Right lobe of liver (tissue), 6 donors: ENCODE data around the gene WDR20. TPM values are rescaled to one million over a fixed set of nuclear protein-coding genes. Genes with fewer than 3 reads are reported as not detected.
"Not testable (repeated sequence)": the region's sequence is repeated elsewhere in the genome, so short reads cannot be mapped to it uniquely, and the experiment has no call there.

Experiments used
- ATAC-seq, 4 donors: fragments of 200-7000 bp; cut with Tn5 transposase; one replicate each; pipeline ENCODE4 v1.9.1; 2020; ENCODE audit warnings: mild to moderate bottlenecking in 4 of 4, moderate library complexity in 4 of 4
- DNase-seq, 3 donors: peaks; one replicate each; pipeline ENCODE4 v3.0.0-alpha.2; 2020
- H3K27ac ChIP-seq, 3 donors: fragments of 200-600 bp; one replicate each; pipeline ENCODE4 v1.8.0; 2022
- H3K27me3 ChIP-seq, 2 donors: fragments of 200-600 bp; one replicate each; pipeline ENCODE4 v1.8.0; 2022
- H3K36me3 ChIP-seq, 4 donors: fragments of 200-600 bp; sonication (generic) in 1 of 4; one replicate each; pipeline versions ENCODE4 v1.5.1 to v1.8.0; 2017 to 2022; ENCODE audit warnings: control low read depth in 1 of 4
- H3K4me1 ChIP-seq, 4 donors: fragments of 200-600 bp; sonication (generic) in 1 of 4; one replicate each; pipeline versions ENCODE4 v1.5.1 to v1.8.0; 2017 to 2022; ENCODE audit warnings: control low read depth in 1 of 4
- H3K4me3 ChIP-seq, 3 donors: fragments of 200-600 bp; one replicate each; pipeline ENCODE4 v1.8.0; 2022
- H3K9me3 ChIP-seq, 4 donors: fragments of 200-600 bp; sonication (generic) in 1 of 4; one replicate each; pipeline versions ENCODE4 v1.5.1 to v1.8.0; 2017 to 2022; ENCODE audit warnings: control low read depth in 1 of 4
- POLR2A ChIP-seq: fragments of 450-650 bp; IDR thresholded peaks from one replicate; pipeline ENCODE4 v1.6.1; 2017; ENCODE audit warnings: antibody characterized with exemption, mild to moderate bottlenecking
- WGBS: methylation state at CpG from one replicate; pipeline ENCODE4 v1.1.6; 2018; ENCODE audit warnings: low coverage, low lambda C conversion rate; ENCODE audit not compliant: insufficient coverage; ENCODE audit errors: missing lambda C conversion rate; 5-methylcytosine and 5-hydroxymethylcytosine counted together
- intact Hi-C, 2 donors: fragments of 100-400 bp; cut with DNase I; formaldehyde crosslinking; loops; one replicate each; pipeline versions ENCODE4 v1.11.2 to v1.14.1; 2022
- total RNA-seq, 6 experiments: library from RNA; depleted of rRNA in 2 of 6; stranded (reverse); fragments of >200 nt in 2 of 6; fragmentation: NEBNext Ultra II Directional in 3 of 6; extraction: Animal tissue kit (Norgen Biotek cat#: 25700) in 3 of 6; gene quantifications; one replicate each; pipeline versions ENCODE4 v1.1.0 to v1.2.4, GENCODE V29; 2016 to 2023
- TF ChIP-seq, protein P1 (sequence below), 4 donors: fragments of 200-600 bp in 3 of 4; fragments of 450-650 bp in 1 of 4; IDR thresholded peaks; one replicate each; pipeline versions ENCODE4 v1.5.1 to v1.8.0; 2016 to 2022; ENCODE audit warnings: antibody characterized with exemption in 4 of 4, mild to moderate bottlenecking in 2 of 4
- donor health status: DM: no; HTN: yes; CAD: no.
- donor health status: DM: no; HTN: no; CAD: no.
- donor health status: DM: no; HTN: no; CAD: no.
- donor health status: DM: no; HTN: yes; CAD: no.
- donor health status: DM: no; HTN: yes; CAD: no.

WDR20 gene
- total RNA-seq, 6 experiments from 2014 or later = 6.3 to 14.7 (median 12.4) TPM

GRCh38 chr14:102241147-102241546, 101.5 kb downstream of the WDR20 start:
- no peaks in the 10 kb centered on the region for H3K27me3 ChIP-seq
- H3K27ac ChIP-seq = no peak overlapping the region
- no peaks in the 10 kb centered on the region for H3K4me1 ChIP-seq
- no peak overlapping the region for H3K4me3 ChIP-seq
- H3K9me3 ChIP-seq = no peaks in the 10 kb centered on the region
- ATAC-seq (no peak), DNase-seq (no peak)
- H3K36me3 ChIP-seq = no peaks in the 10 kb centered on the region
- intact Hi-C loops = no loop called here
- 84% methylated on average over 4 of the region's 4 CpGs for WGBS
- TF ChIP-seq, protein P1, sequence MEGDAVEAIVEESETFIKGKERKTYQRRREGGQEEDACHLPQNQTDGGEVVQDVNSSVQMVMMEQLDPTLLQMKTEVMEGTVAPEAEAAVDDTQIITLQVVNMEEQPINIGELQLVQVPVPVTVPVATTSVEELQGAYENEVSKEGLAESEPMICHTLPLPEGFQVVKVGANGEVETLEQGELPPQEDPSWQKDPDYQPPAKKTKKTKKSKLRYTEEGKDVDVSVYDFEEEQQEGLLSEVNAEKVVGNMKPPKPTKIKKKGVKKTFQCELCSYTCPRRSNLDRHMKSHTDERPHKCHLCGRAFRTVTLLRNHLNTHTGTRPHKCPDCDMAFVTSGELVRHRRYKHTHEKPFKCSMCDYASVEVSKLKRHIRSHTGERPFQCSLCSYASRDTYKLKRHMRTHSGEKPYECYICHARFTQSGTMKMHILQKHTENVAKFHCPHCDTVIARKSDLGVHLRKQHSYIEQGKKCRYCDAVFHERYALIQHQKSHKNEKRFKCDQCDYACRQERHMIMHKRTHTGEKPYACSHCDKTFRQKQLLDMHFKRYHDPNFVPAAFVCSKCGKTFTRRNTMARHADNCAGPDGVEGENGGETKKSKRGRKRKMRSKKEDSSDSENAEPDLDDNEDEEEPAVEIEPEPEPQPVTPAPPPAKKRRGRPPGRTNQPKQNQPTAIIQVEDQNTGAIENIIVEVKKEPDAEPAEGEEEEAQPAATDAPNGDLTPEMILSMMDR (IDR thresholded peaks at IDR 0.05) = no peak

DNA sequence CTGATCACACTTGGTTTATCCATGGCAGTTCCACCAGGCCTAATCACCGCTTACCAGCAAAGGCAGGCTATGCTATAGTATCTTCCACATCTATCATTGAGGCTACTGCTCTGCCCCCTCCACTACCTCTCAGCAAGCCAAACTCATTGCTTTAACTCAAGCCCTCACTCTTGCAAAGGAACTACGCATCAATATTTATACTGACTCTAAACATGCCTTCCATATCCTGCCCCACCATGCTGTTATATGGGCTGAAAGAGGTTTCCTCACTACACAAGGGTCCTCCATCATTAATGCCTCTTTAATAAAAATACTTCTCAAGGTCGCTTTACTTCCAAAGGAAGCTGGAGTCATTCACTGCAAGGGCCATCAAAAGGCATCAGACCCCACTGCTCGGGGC, 104.1 kb downstream of the WDR20 start:
- H3K9me3 ChIP-seq, H3K27me3 ChIP-seq, H3K4me3 ChIP-seq, intact Hi-C loops, H3K36me3 ChIP-seq, ATAC-seq, H3K4me1 ChIP-seq, DNase-seq, H3K27ac ChIP-seq: not testable (repeated sequence)
- WGBS = 93% methylated on average over 4 of the region's 4 CpGs

DNA sequence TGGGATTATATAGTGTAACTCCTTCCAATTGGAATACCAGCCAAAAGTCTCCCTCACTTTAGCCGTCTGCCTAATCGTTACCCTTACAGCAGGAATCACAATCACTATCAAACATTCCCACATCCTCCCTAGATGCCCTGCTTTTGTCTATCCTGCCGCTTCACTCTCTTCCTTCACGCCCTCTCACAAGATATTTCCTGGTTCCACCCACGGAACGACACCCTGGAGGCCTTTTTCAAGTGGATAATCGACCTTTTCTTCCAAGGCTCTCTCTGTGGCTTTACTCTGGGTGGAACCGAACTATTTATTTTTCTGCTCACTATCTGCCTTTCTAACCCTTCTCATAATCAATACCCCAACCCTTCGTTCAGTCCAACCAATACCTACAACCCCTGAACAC, 106.4 kb downstream of the WDR20 start:
- intact Hi-C loops = no loop called here
- TF ChIP-seq, protein P1 (IDR thresholded peaks at IDR 0.05) = no peak
- no peak for TF ChIP-seq POLR2A
- no peak overlapping the region for H3K27ac ChIP-seq
- H3K9me3 ChIP-seq = no peaks in the 10 kb centered on the region
- no peak for ATAC-seq
- 66% methylated on average over 9 of the region's 9 CpGs for WGBS
- DNase-seq = no peak
- H3K36me3 ChIP-seq = no peaks in the 10 kb centered on the region
- no peak overlapping the region for H3K4me3 ChIP-seq
- H3K27me3 ChIP-seq = no peaks in the 10 kb centered on the region
- no peaks in the 10 kb centered on the region for H3K4me1 ChIP-seq

DNA sequence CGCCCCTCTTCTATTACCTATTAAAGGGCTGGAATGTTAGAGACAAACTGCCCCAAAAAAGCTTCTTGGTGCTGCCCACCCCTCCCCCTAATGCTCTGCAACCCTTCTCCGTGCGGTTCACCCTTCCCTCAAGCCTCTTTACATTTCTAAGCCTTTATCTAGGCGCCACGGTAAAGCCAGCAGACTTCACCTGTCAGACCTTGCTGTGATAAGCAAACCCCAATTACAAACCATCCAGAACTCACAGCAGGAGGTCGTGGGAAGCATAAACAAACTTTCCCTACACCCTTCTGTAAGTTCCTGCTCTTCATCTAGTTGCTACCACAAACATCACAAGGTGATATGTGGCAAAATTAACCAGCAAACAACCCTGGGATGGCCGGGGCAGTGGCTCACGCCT, 108.4 kb downstream of the WDR20 start:
- no peak overlapping the region for H3K27ac ChIP-seq
- whole genome bisulfite sequencing = 78% methylated on average over 8 of the region's 8 CpGs
- DNase-seq = no peak
- no peaks in the 10 kb centered on the region for H3K4me1 ChIP-seq
- no peak overlapping the region for H3K4me3 ChIP-seq
- TF ChIP-seq POLR2A = no peak
- TF ChIP-seq, protein P1 (IDR thresholded peaks at IDR 0.05) = no peak
- H3K27me3 ChIP-seq = no peaks in the 10 kb centered on the region
- no peak for ATAC-seq
- intact Hi-C loops = no loop called here
- H3K9me3 ChIP-seq = no peaks in the 10 kb centered on the region
- H3K36me3 ChIP-seq = no peaks in the 10 kb centered on the region

- Histone ChIP-seq H3K4me3 (no peak overlapping the region), H3K27me3 (no peaks in the 10 kb centered on the region), H3K27ac (no peak overlapping the region), H3K9me3 (no peaks in the 10 kb centered on the region), H3K4me1 (no peaks in the 10 kb centered on the region), H3K36me3 (no peaks in the 10 kb centered on the region)
- ATAC-seq = no peak
- intact Hi-C loops = no loop called here
- 82% methylated on average over 7 of the region's 12 CpGs for WGBS
- TF ChIP-seq, protein P1 (IDR thresholded peaks at IDR 0.05) = no peak
- no peak for TF ChIP-seq POLR2A
- no peak for DNase-seq
Measured at GRCh38 chr14:102249041-102249440, 109.3 kb downstream of the WDR20 start.
